ENCODE data around the gene ISCU.
"Not testable (repeated sequence)": the region's sequence is repeated elsewhere in the genome, so short reads cannot be mapped to it uniquely, and the experiment has no call there.

Gene ISCU

DNA sequence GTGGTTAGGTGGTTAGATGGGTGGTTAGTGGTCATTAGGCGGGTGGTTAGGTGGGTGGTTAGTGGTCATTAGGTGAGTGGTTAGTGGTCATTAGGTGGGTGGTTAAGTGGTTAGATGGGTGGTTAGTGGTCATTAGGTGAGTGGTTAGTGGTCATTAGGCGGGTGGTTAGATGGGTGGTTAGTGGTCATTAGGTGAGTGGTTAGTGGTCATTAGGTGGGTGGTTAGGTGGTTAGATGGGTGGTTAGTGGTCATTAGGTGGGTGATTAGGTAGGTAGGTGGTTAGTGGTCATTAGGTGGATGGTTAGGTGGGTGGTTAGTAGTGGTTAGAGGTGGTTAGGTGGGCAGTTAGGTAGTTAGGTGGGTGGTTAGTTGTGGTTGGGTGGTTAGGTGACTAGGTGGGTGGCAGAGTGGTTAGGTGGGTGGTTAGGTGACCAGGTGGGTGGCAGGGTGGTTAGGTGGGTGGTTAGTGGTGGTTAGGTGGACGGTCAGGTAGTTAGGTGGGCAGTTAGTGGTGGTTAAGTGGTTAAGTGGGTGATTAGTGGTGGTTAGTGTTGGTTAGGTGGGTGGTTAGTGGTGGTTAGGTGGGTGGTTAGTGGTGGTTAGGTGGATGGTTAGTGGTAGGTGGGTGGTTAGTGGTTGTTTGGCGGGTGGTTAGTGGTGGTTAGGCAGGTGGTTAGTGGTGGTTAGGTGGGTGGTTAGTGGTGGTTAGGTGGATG, 43.5 kb downstream of the ISCU start:
- no peak for DNase-seq

DNA sequence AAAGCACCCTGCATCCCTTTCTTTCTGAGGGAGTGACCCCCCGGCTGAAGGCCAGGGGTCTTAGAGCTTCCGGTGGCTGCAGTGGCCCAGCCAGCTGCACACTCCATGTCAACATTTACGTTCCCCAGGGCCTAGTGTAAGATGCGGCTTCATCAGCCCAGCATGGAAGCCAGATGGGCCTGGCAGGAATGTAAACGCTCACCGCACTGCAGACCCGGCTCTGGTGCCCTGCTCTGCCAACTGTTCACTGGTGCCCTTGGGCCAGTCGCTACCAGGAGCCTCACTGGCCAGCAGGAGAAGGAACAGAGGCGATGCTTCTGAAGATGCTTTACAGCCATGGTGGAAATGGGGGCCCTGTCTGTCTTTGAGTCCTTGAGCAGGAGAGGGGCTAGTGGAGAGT, 44.1 kb downstream of the ISCU start:
- no peak for DNase-seq

DNA sequence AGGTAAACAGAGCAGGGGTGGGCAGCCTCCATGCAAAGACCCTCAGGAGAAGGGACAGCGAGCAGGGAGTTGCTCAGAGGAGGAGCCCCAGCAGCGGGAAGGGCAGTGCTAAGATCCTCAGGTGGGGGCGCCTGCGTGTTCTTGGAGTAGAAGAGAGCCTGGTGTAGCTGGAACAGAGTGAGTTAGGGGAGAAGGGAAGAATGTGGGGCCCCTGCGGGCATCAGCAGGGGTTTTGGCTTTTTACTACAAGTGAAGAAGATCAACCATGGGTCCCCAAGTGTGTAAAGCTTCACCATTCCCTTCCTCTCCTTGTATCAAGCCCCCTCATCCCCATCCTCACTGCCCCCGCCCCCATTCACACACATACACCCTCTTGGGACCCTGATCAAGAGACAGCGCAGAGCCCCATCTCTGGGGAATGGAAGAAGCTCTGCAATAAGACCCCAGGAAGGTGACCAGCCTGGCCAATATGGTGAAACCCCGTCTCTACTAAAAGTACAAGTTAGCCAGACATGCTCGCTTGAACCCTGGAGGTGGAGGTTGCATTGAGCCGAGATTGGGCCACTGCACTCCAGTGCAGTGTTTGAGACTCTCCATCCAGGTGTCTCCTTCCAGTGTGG, 45.7 kb downstream of the ISCU start:
- no peak for DNase-seq

DNA sequence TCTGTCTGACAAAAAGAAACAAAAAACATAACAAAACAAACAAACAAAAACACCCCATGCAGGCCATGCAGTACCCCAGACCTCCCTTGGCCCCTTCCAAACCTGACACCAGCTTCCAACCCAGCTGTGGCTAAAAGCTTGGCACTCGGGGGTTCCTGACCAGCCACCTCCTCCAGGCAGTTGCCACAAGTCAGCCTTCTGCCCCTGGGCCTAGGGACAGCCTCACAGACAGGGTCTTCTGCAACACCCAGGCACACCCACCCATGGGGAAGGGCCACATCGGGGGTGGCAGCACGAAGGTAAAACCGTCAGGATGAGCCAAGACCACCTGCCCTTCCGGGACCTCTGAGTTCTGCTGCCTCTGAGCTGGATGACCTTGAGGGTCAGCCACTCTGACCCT, 46.2 kb downstream of the ISCU start:
- no peak for DNase-seq

GRCh38 chr12:108609537-108610335, 47.3 kb downstream of the ISCU start:
- no peak for DNase-seq

GRCh38 chr12:108610336-108610815, 48.0 kb downstream of the ISCU start:
- DNase-seq, result no peak

DNA sequence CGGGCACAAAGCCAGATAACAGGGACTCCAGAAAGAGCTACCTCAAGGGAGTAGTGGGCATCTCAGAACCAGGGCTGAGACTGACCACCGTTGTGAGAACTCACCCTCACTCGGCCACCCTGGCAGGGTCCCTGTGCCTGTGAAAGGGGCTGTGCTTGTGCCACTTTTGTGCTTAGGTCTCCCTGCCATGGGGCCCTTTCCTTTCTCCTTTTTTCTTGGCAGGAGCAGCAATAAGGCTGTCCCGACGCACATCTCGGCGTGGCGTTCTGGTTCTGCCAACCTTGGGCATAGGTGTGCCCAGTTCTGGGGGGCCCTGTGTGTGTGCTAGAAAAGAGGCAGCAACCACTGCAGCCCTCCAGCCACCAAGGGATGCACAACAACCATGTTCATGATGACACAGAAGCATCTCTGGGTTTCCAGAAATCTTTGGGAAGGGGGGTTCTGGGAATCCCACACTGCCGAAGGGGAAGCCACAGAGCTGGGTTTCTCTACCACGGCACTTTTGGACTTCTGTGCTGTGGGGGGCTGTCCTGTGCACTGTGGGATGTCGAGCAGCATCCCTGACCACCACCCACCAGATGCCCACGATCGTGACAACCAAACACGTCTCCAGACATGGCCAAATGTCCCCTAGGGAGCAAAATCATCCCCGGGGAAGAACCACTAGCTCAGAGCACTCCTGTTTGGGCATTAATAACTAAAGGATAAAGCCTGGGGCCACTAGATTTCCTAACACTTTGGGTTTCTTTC, 48.6 kb downstream of the ISCU start:
- no peak for DNase-seq

DNA sequence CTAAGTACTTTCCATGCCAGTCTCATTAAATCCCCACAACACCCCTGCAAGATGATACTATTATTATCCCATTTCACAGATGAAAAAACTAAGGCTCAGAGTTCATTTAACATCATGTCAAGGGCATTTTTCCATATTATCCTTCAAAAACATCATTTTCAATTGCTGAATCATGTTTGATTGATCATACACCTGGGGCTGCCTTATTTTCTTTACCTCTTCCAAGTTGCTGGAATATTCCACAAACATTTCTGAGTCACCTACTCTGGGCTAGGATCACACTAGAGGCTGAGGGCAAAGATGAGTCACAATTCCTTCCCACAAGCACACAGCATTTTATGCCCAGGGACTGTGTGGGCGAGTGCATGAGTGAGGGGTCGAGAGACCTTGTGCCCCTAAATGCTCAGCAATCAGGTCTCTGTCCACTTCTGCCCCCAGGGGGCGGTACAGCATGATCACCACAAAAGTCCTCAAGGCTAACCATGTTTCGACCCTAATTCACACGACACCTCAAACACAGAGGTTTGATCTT, 49.6 kb downstream of the ISCU start:
- DNase-seq, result no peak

DNA sequence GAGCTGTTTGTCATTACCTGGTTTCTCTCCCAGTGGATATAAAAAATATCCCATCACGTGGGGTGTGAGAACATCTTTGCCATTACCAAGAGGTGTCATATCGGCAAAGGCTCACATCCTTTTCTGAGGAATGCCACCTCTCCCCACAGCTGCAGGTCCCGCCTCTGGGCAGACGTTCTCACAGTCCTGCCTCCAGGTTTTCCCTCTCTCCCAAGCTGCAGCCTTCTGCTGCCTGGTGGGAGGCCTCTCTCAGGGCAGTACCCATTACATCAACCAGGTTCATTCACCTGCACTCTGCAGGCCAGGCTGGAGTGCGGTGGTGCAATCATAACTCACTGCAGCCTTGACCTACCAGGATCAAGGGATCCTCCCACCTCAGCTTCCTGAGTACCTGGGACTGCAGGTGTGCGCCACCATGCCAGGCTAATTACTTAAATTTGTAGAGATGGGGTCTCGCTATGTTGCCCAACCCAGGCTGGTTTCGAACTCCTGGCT, 50.4 kb downstream of the ISCU start:
- peak; percentile 43 for DNase-seq

- no peak for DNase-seq
Measured at GRCh38 chr12:108613548-108613947, 51.2 kb downstream of the ISCU start.

DNA sequence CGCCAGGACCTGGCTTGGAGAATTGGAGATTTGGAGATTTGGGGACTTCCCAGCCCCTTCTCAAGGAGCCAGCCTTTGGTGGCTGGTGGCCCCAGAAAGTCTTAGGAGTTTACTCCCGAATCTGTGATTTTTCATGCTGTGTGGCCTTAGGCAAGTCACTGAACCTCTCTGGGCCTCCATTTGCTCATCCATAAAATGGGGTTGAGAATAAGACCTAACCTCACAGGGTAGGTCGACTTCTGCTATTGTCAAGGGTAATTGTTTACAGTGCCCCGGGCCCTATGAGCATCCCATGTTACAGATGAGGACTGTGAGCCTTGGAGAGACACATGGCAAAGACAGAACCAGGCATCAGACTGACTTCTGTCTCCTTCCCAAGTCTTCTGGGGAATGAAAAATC, 51.6 kb downstream of the ISCU start:
- no peak for DNase-seq

- DNase-seq, result no peak
Measured at GRCh38 chr12:108614639-108615038, 52.2 kb downstream of the ISCU start.

DNA sequence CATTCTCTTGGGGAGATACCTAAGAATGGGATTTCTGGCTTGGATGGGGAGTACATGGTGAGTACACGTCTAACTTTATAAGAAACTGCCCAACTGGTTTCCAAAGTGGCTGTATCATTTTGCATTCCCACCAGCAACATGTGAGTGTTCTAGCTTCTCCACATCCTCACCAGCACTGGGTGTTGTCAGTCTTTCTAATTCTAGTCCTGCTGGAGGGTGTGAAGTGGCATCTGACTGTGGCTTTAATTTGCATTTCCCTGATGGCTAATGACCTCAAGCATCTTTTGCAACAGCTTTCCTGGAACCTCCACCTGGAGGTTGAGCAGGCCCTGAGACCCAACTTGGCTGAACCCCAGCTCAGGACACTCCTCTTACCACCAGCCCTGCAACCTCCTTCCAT, 53.5 kb downstream of the ISCU start:
- no peak for DNase-seq

- DNase-seq, result no peak
Measured at GRCh38 chr12:108616359-108616758, 54.0 kb downstream of the ISCU start.

- no peak for DNase-seq
Measured at GRCh38 chr12:108616941-108617858, 54.8 kb downstream of the ISCU start.

DNA sequence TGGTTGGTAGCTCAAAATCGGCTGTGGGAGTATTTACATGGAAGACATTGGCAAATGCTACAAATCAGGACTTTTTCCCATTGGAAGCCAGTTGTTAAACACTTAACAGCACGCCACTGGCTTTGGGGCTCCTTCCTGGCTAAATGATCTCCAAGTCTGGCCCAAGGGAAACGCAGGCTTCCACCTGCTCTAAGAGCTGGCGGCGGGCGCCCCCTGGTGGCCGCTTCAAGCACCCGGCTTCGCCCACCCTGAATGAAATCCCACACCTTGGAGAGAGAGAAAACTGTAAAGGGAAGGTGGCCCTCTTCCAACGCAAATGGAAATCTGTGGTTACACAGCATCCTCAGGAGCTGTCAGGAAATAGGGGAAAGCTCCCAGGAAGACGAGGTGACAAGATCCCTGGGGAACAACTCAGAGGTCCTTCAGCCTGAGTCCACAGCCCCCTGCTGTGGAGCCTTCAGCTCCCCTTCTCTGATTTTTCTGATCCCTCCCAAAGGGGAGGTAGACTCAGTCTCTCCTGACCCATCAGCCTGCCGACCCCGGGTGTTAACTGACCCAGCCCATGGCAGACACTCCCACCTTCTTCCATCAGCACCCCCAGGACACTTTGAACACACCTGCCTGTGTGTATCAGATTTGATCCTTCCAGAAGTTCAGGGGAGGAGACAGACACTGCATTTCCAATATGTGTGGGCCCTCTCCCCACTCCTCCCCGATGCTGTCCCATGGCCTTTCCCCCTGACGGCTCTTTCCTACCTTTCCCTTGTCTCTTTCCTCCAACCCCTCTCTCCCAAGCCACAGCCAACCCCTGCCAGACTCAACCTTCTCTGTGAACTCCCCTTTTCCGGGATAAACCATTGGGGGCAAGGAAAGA, 55.9 kb downstream of the ISCU start:
- peak; percentile 83 for DNase-seq

GRCh38 chr12:108618953-108619274, 56.5 kb downstream of the ISCU start:
- DNase-seq, result not testable (repeated sequence)
